CD4-positive, alpha-beta T cell (primary cell): ENCODE measurements around the gene FNIP1. TPM values are rescaled to one million over a fixed set of nuclear protein-coding genes. Genes with fewer than 3 reads are reported as not detected.

ENCODE experiments used
- ATAC-seq: fragments of 200-7000 bp; cut with Tn5 transposase; one replicate; pipeline ENCODE4 v1.10.0; 2022; ENCODE audit warnings: mild to moderate bottlenecking; ENCODE audit not compliant: poor library complexity
- CTCF ChIA-PET: fragments of 350-600 bp; sonication (Branson Sonifier 250); formaldehyde crosslinking; loops from one replicate; lab custom pipeline; 2021; ENCODE audit warnings: antibody characterized with exemption, inconsistent platforms; lab: Charles Lee
- POLR2A ChIA-PET: fragments of 350-600 bp; sonication (Branson Sonifier 250); formaldehyde crosslinking; loops from one replicate; lab custom pipeline; 2021; ENCODE audit warnings: antibody characterized with exemption, inconsistent platforms; lab: Charles Lee
- DNase-seq, 14 experiments: peaks; one replicate each; pipeline ENCODE4 v3.0.0-alpha.2; 2013 to 2020; ENCODE audit warnings: mixed read lengths in 2 of 14
- H3K27ac ChIP-seq, 2 donors: one replicate each; pipeline versions ENCODE4 v1.5.1 to v1.7.0; 2013; ENCODE audit warnings: low read length in 2 of 2, low read depth in 1 of 2, mild to moderate bottlenecking in 1 of 2
- H3K27me3 ChIP-seq, 2 experiments: 1 replicate in 1 of 2; 2 replicates in 1 of 2; pipeline versions ENCODE4 v1.6.1 to v1.7.0; 2013; ENCODE audit warnings: low read length in 2 of 2, control low read depth in 1 of 2, mild to moderate bottlenecking in 1 of 2, moderate library complexity in 1 of 2; ENCODE audit not compliant: insufficient read depth in 2 of 2, control insufficient read depth in 1 of 2
- H3K36me3 ChIP-seq: one replicate; pipeline ENCODE4 v1.6.1; 2013; ENCODE audit warnings: low read length, control low read depth; ENCODE audit not compliant: insufficient read depth
- H3K4me1 ChIP-seq: one replicate; pipeline ENCODE4 v1.6.1; 2013; ENCODE audit warnings: low read length, control low read depth; ENCODE audit not compliant: insufficient read depth
- H3K4me3 ChIP-seq: one replicate; pipeline ENCODE4 v1.5.1; 2013; ENCODE audit warnings: mild to moderate bottlenecking, low read length, moderate library complexity
- H3K9me3 ChIP-seq, 2 experiments: 1 replicate in 1 of 2; 2 replicates in 1 of 2; pipeline versions ENCODE4 v1.6.1 to v1.7.0; 2013; ENCODE audit warnings: low read length in 2 of 2, mild to moderate bottlenecking in 2 of 2, control low read depth in 1 of 2, moderate library complexity in 1 of 2; ENCODE audit not compliant: control insufficient read depth in 1 of 2, insufficient read depth in 1 of 2
- H3K27ac Mint-ChIP-seq: one replicate; pipeline ENCODE4 v1.8.0; 2020; ENCODE audit warnings: mixed read lengths
- H3K27me3 Mint-ChIP-seq: one replicate; pipeline ENCODE4 v1.8.0; 2021; ENCODE audit warnings: mixed read lengths
- H3K36me3 Mint-ChIP-seq: one replicate; pipeline ENCODE4 v1.8.0; 2021; ENCODE audit warnings: low read depth, mixed read lengths
- H3K4me1 Mint-ChIP-seq: one replicate; pipeline ENCODE4 v1.8.0; 2021; ENCODE audit warnings: low read depth, mixed read lengths
- H3K4me3 Mint-ChIP-seq: one replicate; pipeline ENCODE4 v1.8.0; 2020; ENCODE audit warnings: mild to moderate bottlenecking, mixed read lengths
- H3K9me3 Mint-ChIP-seq: one replicate; pipeline ENCODE4 v1.8.0; 2020; ENCODE audit warnings: mixed read lengths
- intact Hi-C, 2 experiments: fragments of 100-400 bp; cut with DNase I in 1 of 2; cut with micrococcal nuclease in 1 of 2; formaldehyde crosslinking; loops; one replicate each; pipeline versions ENCODE4 v1.15.1 to v1.9.0; 2023 to 2025; cut with DNase I, micrococcal nuclease
- total RNA-seq, 174 experiments: library from RNA in 2 of 174; stranded (reverse) in 2 of 174; gene quantifications; one replicate each; pipeline ENCODE4 v1.2.3 and lab custom pipeline; 2021 to 2026
- TF ChIP-seq, protein P1 (sequence below): fragments of 200-600 bp; IDR thresholded peaks from one replicate; pipeline ENCODE4 v1.8.0; 2022; ENCODE audit warnings: antibody characterized with exemption, mild to moderate bottlenecking

Gene FNIP1
- total RNA-seq, 2 experiments from 2014 or later = 34.5 to 34.7 TPM

- CTCF ChIA-PET = no interaction called here
- Histone ChIP-seq H3K27me3 (no peaks in the 10 kb centered on the region), H3K36me3 (peaks cover 11% of the 10 kb centered on the region), H3K4me1 (peaks cover 3% of the 10 kb centered on the region), H3K9me3 (peaks cover 0 to 4% of the 10 kb centered on the region in 2 experiments), H3K27ac (peak overlapping the region in 1 of 2 donors; percentile 42), H3K4me3 (no peak overlapping the region)
- DNase-seq (peak in 3 of 14 experiments; percentile 37 to 47 (median 38)), ATAC-seq (peak; percentile 86)
- Mint-ChIP-seq H3K27ac (peak overlapping the region; percentile 86), H3K4me3 (peak overlapping the region; percentile 43), H3K9me3 (no peaks in the 10 kb centered on the region), H3K27me3 (no peaks in the 10 kb centered on the region), H3K36me3 (peaks cover 27% of the 10 kb centered on the region), H3K4me1 (peaks cover 46% of the 10 kb centered on the region)
- POLR2A ChIA-PET = interaction anchor here (0.6 to 2.1 kb wide), 4 partner anchors 8 to 112 kb away, joined by 3 to 15 read pairs (median 4); partner anchors contain the start of gene FNIP1
- intact Hi-C loops = loop anchor here in 1 of 2 experiments (1.0 kb wide), 1 partner anchor 50 kb away; the partner anchor contains the start of gene FNIP1
- TF ChIP-seq, protein P1, sequence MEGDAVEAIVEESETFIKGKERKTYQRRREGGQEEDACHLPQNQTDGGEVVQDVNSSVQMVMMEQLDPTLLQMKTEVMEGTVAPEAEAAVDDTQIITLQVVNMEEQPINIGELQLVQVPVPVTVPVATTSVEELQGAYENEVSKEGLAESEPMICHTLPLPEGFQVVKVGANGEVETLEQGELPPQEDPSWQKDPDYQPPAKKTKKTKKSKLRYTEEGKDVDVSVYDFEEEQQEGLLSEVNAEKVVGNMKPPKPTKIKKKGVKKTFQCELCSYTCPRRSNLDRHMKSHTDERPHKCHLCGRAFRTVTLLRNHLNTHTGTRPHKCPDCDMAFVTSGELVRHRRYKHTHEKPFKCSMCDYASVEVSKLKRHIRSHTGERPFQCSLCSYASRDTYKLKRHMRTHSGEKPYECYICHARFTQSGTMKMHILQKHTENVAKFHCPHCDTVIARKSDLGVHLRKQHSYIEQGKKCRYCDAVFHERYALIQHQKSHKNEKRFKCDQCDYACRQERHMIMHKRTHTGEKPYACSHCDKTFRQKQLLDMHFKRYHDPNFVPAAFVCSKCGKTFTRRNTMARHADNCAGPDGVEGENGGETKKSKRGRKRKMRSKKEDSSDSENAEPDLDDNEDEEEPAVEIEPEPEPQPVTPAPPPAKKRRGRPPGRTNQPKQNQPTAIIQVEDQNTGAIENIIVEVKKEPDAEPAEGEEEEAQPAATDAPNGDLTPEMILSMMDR = no peak
Measured at GRCh38 chr5:131747180-131748105, 49.4 kb downstream of the FNIP1 start.

DNA sequence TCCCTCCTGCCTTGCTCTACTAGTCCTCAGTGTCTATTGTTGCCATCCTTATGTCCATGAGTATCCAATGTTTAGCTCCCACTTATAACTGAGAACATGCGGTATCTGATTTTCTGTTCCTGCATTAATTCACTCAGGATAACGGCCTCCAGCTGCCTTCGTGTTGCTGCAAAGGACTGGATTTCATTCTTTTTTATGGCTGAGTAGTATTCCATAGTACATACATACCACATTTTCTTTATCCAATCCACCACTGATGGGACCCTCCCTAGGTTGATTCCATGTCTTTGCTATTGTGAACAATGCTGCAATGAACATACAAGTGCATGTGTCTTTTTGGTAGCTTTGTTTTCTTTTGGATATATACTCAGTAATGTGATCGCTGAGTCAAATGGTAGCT, 50.4 kb downstream of the FNIP1 start:
- no peaks in the 10 kb centered on the region for H3K9me3 ChIP-seq
- Mint-ChIP-seq H3K36me3 (peaks cover 33% of the 10 kb centered on the region), H3K4me1 (peaks cover 46% of the 10 kb centered on the region), H3K27me3 (no peaks in the 10 kb centered on the region), H3K27ac (peak overlapping the region; percentile 86), H3K9me3 (no peaks in the 10 kb centered on the region), H3K4me3 (no peak overlapping the region)
- ChIA-PET POLR2A (no interaction called here), CTCF (no interaction called here)
- peaks cover 3% of the 10 kb centered on the region for H3K4me1 ChIP-seq
- TF ChIP-seq, protein P1 = no peak
- no peak for ATAC-seq
- peaks cover 20% of the 10 kb centered on the region for H3K36me3 ChIP-seq
- no peak overlapping the region for H3K4me3 ChIP-seq
- no peak for DNase-seq
- intact Hi-C loops = no loop called here
- no peak overlapping the region for H3K27ac ChIP-seq
- no peaks in the 10 kb centered on the region for H3K27me3 ChIP-seq

- Mint-ChIP-seq H3K4me3 (no peak overlapping the region), H3K27me3 (no peaks in the 10 kb centered on the region), H3K9me3 (no peaks in the 10 kb centered on the region), H3K4me1 (peaks cover 41% of the 10 kb centered on the region), H3K36me3 (peaks cover 40% of the 10 kb centered on the region), H3K27ac (no peak overlapping the region)
- TF ChIP-seq, protein P1 = no peak
- H3K4me3 ChIP-seq = no peak overlapping the region
- DNase-seq = no peak
- intact Hi-C loops = no loop called here
- no peaks in the 10 kb centered on the region for H3K9me3 ChIP-seq
- no peaks in the 10 kb centered on the region for H3K27me3 ChIP-seq
- peaks cover 23% of the 10 kb centered on the region for H3K36me3 ChIP-seq
- ATAC-seq = no peak
- POLR2A ChIA-PET = no interaction called here
- no peak overlapping the region for H3K27ac ChIP-seq
- CTCF ChIA-PET = no interaction called here
- peaks cover 3% of the 10 kb centered on the region for H3K4me1 ChIP-seq
Measured at GRCh38 chr5:131745703-131746102, 51.1 kb downstream of the FNIP1 start.
